OCI-LY7 (cell line): ENCODE measurements around the gene ICAM2. TPM values are rescaled to one million over a fixed set of nuclear protein-coding genes. Genes with fewer than 3 reads are reported as not detected.
A peak's percentile ranks its signal among the peaks of the same experiment; 100 is the strongest.

Experiments
- BruUV-seq: library from RNA; stranded (reverse); fragments of 400-500 nt; replicated peaks from 2 replicates; lab custom pipeline; 2021; lab: Mats Ljungman, UMichigan
- CTCF ChIA-PET: fragments of 300-600 bp; sonication (Branson Sonifier 250); formaldehyde crosslinking; loops from one replicate; lab custom pipeline; 2022; ENCODE audit warnings: antibody characterized with exemption; ENCODE audit not compliant: unreplicated experiment; lab: Charles Lee
- POLR2A ChIA-PET: fragments of 300-600 bp; sonication (Branson Sonifier 250); formaldehyde crosslinking; loops from one replicate; lab custom pipeline; 2022; ENCODE audit warnings: antibody characterized with exemption; lab: Charles Lee
- DNase-seq: peaks from one replicate; pipeline ENCODE4 v3.0.0-alpha.2; 2015; ENCODE audit warnings: low spot score
- H2AFZ ChIP-seq: fragments of 200-600 bp; sonication (generic), shearing (Covaris generic); 2 replicates; pipeline ENCODE4 v1.6.1; 2014; ENCODE audit warnings: mild to moderate bottlenecking, antibody characterized with exemption, low read length, moderate library complexity
- H3K27ac ChIP-seq: fragments of 200-600 bp; sonication (generic); 2 replicates; pipeline ENCODE4 v1.5.1; 2014; ENCODE audit warnings: mixed run types, low read depth, mild to moderate bottlenecking, moderate library complexity, low read length, inconsistent platforms; ENCODE audit not compliant: poor library complexity, severe bottlenecking
- H3K36me3 ChIP-seq: fragments of 200-600 bp; sonication (generic); 2 replicates; pipeline ENCODE4 v1.6.1; 2014; ENCODE audit warnings: mild to moderate bottlenecking, antibody characterized with exemption, low read length, moderate library complexity, mixed read lengths; ENCODE audit not compliant: insufficient read depth
- H3K4me1 ChIP-seq: fragments of 200-600 bp; sonication (generic); 2 replicates; pipeline ENCODE4 v1.5.1; 2014; ENCODE audit warnings: mild to moderate bottlenecking, low read length; ENCODE audit not compliant: insufficient read depth, poor library complexity, severe bottlenecking
- H3K4me2 ChIP-seq: fragments of 200-600 bp; sonication (generic); 2 replicates; pipeline ENCODE4 v1.6.1; 2014; ENCODE audit warnings: mild to moderate bottlenecking, low read length
- H3K4me3 ChIP-seq: fragments of 200-600 bp; sonication (generic); 2 replicates; pipeline ENCODE4 v1.5.1; 2014; ENCODE audit warnings: mild to moderate bottlenecking, low read depth, low read length; ENCODE audit not compliant: poor library complexity, severe bottlenecking
- H3K79me2 ChIP-seq: fragments of 200-600 bp; sonication (generic); 2 replicates; pipeline ENCODE4 v1.6.1; 2016; ENCODE audit warnings: low read depth, mild to moderate bottlenecking, low read length, moderate library complexity, mixed read lengths; ENCODE audit not compliant: insufficient read depth
- H3K9me2 ChIP-seq: fragments of 200-600 bp; sonication (generic); 2 replicates; pipeline ENCODE4 v1.6.1; 2016; ENCODE audit warnings: mild to moderate bottlenecking, low read length, mixed read lengths; ENCODE audit not compliant: insufficient read depth
- H3K9me3 ChIP-seq: fragments of 200-600 bp; sonication (generic); 2 replicates; pipeline ENCODE4 v1.6.1; 2014; ENCODE audit warnings: mild to moderate bottlenecking, mixed run types, low read length, mixed read lengths
- H4K20me1 ChIP-seq: fragments of 200-600 bp; sonication (generic); 2 replicates; pipeline ENCODE4 v1.6.1; 2014; ENCODE audit warnings: mild to moderate bottlenecking, antibody characterized with exemption, low read length, moderate library complexity, mixed read lengths; ENCODE audit not compliant: insufficient read depth
- EZH2phosphoT487 ChIP-seq: fragments of 200-600 bp; sonication (generic); IDR thresholded peaks from 2 replicates; pipeline ENCODE4 v1.6.1; 2018; ENCODE audit warnings: low read depth, borderline replicate concordance, mild to moderate bottlenecking, mixed run types, antibody characterized with exemption, low read length, moderate library complexity, mixed read lengths
- intact Hi-C: fragments of 100-400 bp; cut with micrococcal nuclease; formaldehyde crosslinking; loops from one replicate; pipeline ENCODE4 v1.10.0; 2022; ENCODE audit not compliant: unreplicated experiment
- total RNA-seq, 2 experiments: library from RNA; depleted of rRNA in 1 of 2; stranded (reverse); fragments of >200 nt in 1 of 2; shearing (Covaris generic) in 1 of 2; gene quantifications; 2 replicates each; pipeline ENCODE4 v1.2.3, GENCODE V29; 2014 to 2022
- TF ChIP-seq, protein P1 (sequence below): fragments of 200-600 bp; sonication (generic); conservative IDR thresholded peaks from 2 replicates; pipeline ENCODE4 v1.5.1; 2014; ENCODE audit warnings: mild to moderate bottlenecking, antibody characterized with exemption, low read length, moderate library complexity, mixed read lengths

ICAM2 gene
- total RNA-seq, 2 experiments from 2014 or later, result 88.7 to 112 TPM

DNA sequence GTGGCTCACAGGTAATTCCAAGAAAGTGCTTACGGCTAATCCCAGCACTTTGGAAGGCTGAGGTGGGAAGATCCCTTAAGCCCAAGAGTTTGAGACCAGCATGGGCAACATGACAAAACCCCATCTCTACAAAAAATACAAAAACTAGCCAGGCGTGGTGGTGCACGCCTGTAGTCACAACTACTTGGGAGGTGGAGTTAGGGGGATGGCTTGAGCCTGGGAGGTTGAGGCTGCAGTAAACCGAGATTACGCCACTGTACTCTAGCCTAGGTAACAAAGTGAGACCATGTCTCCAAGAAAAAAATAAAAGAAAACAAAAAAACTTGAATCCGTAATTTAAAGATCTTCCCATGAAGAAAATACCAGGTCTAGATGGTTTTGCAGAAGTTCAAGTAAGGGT, 5.0 kb downstream of the ICAM2 start:
- peaks cover 98% of the 10 kb centered on the region for H3K79me2 ChIP-seq

DNA sequence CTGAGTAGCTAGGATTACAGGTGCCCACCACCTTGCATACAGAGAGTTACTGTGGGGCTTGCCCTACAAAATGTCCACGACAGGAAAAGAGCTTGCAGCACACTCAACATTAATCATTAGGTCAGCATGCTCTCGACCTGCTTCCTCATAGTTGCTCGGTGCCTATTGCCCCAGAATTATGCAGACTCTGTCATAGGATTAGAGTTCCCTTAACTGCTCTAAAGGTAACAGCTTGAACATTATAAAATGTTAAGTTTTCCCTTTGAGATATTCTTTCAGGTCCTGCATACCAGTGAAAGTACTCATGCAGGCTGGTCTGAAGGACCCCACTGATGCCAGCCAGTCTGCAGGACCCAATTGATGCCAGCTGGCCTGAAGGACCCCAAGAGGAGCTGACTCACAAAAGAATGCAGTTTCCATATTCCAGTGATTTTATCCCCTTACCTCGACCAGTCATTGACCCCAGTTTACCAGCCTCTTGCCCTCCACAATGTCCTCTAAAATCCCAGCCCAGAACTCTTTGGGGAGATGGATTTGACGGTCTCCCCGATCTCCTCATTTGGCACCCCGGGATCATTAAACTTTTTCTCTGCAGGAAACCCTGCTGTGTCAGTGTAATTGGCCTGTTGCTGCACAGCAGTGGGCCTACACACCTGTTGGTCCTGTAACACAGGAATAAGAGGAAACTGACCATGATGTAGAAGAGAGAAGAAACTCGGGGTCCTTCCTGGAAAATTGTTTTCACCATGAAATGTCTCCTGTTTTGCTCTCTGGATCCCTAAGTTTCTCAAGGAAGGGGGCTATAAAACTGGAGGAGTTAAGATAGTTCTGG, 10.6 kb downstream of the ICAM2 start:
- DNase-seq, result no peak
- POLR2A ChIA-PET, result no interaction called here
- BruUV-seq, result no TSS peak

More for the DNA sequence above, 5.0 kb downstream of the ICAM2 start:
- CTCF ChIA-PET, result no interaction called here
- peak overlapping the region; percentile 82 for H3K4me2 ChIP-seq
- POLR2A ChIA-PET, result no interaction called here
- peak overlapping the region; percentile 78 for H3K27ac ChIP-seq
- H3K36me3 ChIP-seq, result peaks cover 34% of the 10 kb centered on the region
- DNase-seq, result no peak
- no peak overlapping the region for H2AFZ ChIP-seq
- peaks cover 56% of the 10 kb centered on the region for H3K4me1 ChIP-seq
- peak overlapping the region; percentile 79 for H3K4me3 ChIP-seq
- intact Hi-C loops, result no loop called here
- H3K9me2 ChIP-seq, result no peaks in the 10 kb centered on the region
- no TSS peak for BruUV-seq
- no peaks in the 10 kb centered on the region for H4K20me1 ChIP-seq
- no peaks in the 10 kb centered on the region for H3K9me3 ChIP-seq
- no peak for TF ChIP-seq EZH2phosphoT487
- TF ChIP-seq, protein P1, sequence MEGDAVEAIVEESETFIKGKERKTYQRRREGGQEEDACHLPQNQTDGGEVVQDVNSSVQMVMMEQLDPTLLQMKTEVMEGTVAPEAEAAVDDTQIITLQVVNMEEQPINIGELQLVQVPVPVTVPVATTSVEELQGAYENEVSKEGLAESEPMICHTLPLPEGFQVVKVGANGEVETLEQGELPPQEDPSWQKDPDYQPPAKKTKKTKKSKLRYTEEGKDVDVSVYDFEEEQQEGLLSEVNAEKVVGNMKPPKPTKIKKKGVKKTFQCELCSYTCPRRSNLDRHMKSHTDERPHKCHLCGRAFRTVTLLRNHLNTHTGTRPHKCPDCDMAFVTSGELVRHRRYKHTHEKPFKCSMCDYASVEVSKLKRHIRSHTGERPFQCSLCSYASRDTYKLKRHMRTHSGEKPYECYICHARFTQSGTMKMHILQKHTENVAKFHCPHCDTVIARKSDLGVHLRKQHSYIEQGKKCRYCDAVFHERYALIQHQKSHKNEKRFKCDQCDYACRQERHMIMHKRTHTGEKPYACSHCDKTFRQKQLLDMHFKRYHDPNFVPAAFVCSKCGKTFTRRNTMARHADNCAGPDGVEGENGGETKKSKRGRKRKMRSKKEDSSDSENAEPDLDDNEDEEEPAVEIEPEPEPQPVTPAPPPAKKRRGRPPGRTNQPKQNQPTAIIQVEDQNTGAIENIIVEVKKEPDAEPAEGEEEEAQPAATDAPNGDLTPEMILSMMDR, result no peak

More for the DNA sequence above, 10.6 kb downstream of the ICAM2 start:
- Histone ChIP-seq H3K79me2 (peaks cover 66% of the 10 kb centered on the region), H3K9me3 (no peaks in the 10 kb centered on the region), H3K27ac (no peak overlapping the region), H4K20me1 (0 out of 2 replicates have a peak, but pooled peaks cover 3% of the 10 kb centered on the region), H3K36me3 (peaks cover 82% of the 10 kb centered on the region), H3K9me2 (no peaks in the 10 kb centered on the region), H3K4me2 (no peak overlapping the region), H3K4me1 (peaks cover 27% of the 10 kb centered on the region), H2AFZ (no peak overlapping the region), H3K4me3 (no peak overlapping the region)
- TF ChIP-seq EZH2phosphoT487, result no peak
- TF ChIP-seq, protein P1, result no peak
- intact Hi-C loops, result no loop called here
- CTCF ChIA-PET, result no interaction called here
